Body of pancreas (tissue), 4 donors: ENCODE measurements around the gene IL1RAPL2. TPM values are rescaled to one million over a fixed set of nuclear protein-coding genes. Genes with fewer than 3 reads are reported as not detected.

ENCODE experiments used
- ATAC-seq: fragments of 150-250 bp; one replicate; pipeline ENCODE4 v1.9.1; 2016
- DNase-seq, 4 donors: peaks; one replicate each; pipeline ENCODE4 v3.0.0-alpha.2; 2019
- H3K27ac ChIP-seq, 4 donors: fragments of 200-600 bp; sonication (generic); 1 replicate in 3 of 4; 2 replicates in 1 of 4; pipeline versions ENCODE4 v1.5.1 to v1.6.1; 2016 to 2019; ENCODE audit warnings: mild to moderate bottlenecking in 1 of 4, mixed read lengths in 1 of 4, moderate library complexity in 1 of 4
- H3K27me3 ChIP-seq, 2 donors: fragments of 200-600 bp; sonication (generic); one replicate each; pipeline ENCODE4 v1.6.0; 2016; ENCODE audit warnings: mild to moderate bottlenecking in 1 of 2
- H3K36me3 ChIP-seq, 2 donors: fragments of 200-600 bp; sonication (generic); replicated peaks in 1 of 2; 2 replicates each; pipeline ENCODE4 v1.5.1; 2016; ENCODE audit warnings: low read depth in 2 of 2; ENCODE audit not compliant: insufficient read depth in 1 of 2
- H3K4me1 ChIP-seq: fragments of 200-600 bp; sonication (generic); one replicate; pipeline ENCODE4 v1.6.0; 2016
- H3K4me3 ChIP-seq, 2 donors: fragments of 200-600 bp; sonication (generic); 1 replicate in 1 of 2; 2 replicates in 1 of 2; pipeline ENCODE4 v1.5.1; 2016 to 2019
- H3K9me3 ChIP-seq, 3 donors: fragments of 200-600 bp; sonication (generic); 1 replicate in 2 of 3; 2 replicates in 1 of 3; pipeline ENCODE4 v1.5.1; 2016
- CTCF ChIP-seq, 7 experiments: fragments of 450-650 bp in 4 of 7; fragments of 200-600 bp in 3 of 7; sonication (generic) in 3 of 7; IDR thresholded peaks; one replicate each; pipeline ENCODE4 v1.5.1; 2016 to 2019; ENCODE audit warnings: antibody characterized with exemption in 7 of 7
- POLR2A ChIP-seq, 3 donors: fragments of 450-650 bp; IDR thresholded peaks; one replicate each; pipeline ENCODE4 v1.6.1; 2016; ENCODE audit warnings: antibody characterized with exemption in 3 of 3, mild to moderate bottlenecking in 2 of 3
- WGBS, 2 donors: methylation state at CpG; one replicate each; pipeline ENCODE4 v1.1.5; 2017; 5-methylcytosine and 5-hydroxymethylcytosine counted together
- intact Hi-C: fragments of 100-400 bp; cut with DNase I; formaldehyde crosslinking; loops from one replicate; pipeline ENCODE4 v1.15.1; 2023
- total RNA-seq, 2 donors: library from RNA; depleted of rRNA; stranded (reverse); fragments of >200 nt; gene quantifications; one replicate each; pipeline ENCODE4 v1.1.0, GENCODE V29; 2016

The IL1RAPL2 gene
- total RNA-seq, 2 donors from 2014 or later = not detected

- TF ChIP-seq POLR2A (IDR thresholded peaks at IDR 0.05) (no peak), CTCF (IDR thresholded peaks at IDR 0.05) (no peak)
- Histone ChIP-seq H3K4me3 (no peak overlapping the region), H3K9me3 (no peaks in the 10 kb centered on the region), H3K27ac (no peak overlapping the region), H3K27me3 (no peaks in the 10 kb centered on the region), H3K4me1 (no peaks in the 10 kb centered on the region), H3K36me3 (no peaks in the 10 kb centered on the region)
- no peak for DNase-seq
- intact Hi-C loops = no loop called here
- no peak for ATAC-seq
Measured at GRCh38 chrX:105715746-105716145, 1149.7 kb downstream of the IL1RAPL2 start.

- no peak for ATAC-seq
- H3K4me1 ChIP-seq = no peaks in the 10 kb centered on the region
- TF ChIP-seq CTCF (IDR thresholded peaks at IDR 0.05) = no peak
- TF ChIP-seq POLR2A (IDR thresholded peaks at IDR 0.05) = no peak
- WGBS, 2 donors = 11 to 80% methylated on average over 1 of the region's 1 CpG
- no peaks in the 10 kb centered on the region for H3K27me3 ChIP-seq
- intact Hi-C loops = no loop called here
- no peak overlapping the region for H3K4me3 ChIP-seq
- H3K27ac ChIP-seq = no peak overlapping the region
- H3K36me3 ChIP-seq = no peaks in the 10 kb centered on the region
- H3K9me3 ChIP-seq = no peaks in the 10 kb centered on the region
- DNase-seq = no peak
Measured at GRCh38 chrX:105723966-105724735, 1158.2 kb downstream of the IL1RAPL2 start.

GRCh38 chrX:105725228-105725627, 1159.2 kb downstream of the IL1RAPL2 start:
- H3K27ac ChIP-seq = no peak overlapping the region
- H3K4me3 ChIP-seq = no peak overlapping the region
- no peaks in the 10 kb centered on the region for H3K27me3 ChIP-seq
- no peaks in the 10 kb centered on the region for H3K4me1 ChIP-seq
- 75 to 92% methylated on average over 1 of the region's 1 CpG for WGBS, 2 donors
- no peak for ATAC-seq
- no peak for DNase-seq
- no peaks in the 10 kb centered on the region for H3K9me3 ChIP-seq
- no peaks in the 10 kb centered on the region for H3K36me3 ChIP-seq
- intact Hi-C loops = no loop called here
- no peak for TF ChIP-seq POLR2A (IDR thresholded peaks at IDR 0.05)
- TF ChIP-seq CTCF (IDR thresholded peaks at IDR 0.05) = no peak

- Histone ChIP-seq H3K9me3 (no peaks in the 10 kb centered on the region), H3K27me3 (no peaks in the 10 kb centered on the region), H3K4me1 (no peaks in the 10 kb centered on the region), H3K36me3 (no peaks in the 10 kb centered on the region), H3K4me3 (no peak overlapping the region), H3K27ac (no peak overlapping the region)
- TF ChIP-seq POLR2A (IDR thresholded peaks at IDR 0.05) (no peak), CTCF (IDR thresholded peaks at IDR 0.05) (no peak)
- no peak for ATAC-seq
- 49 to 62% methylated on average over 2 of the region's 2 CpGs for WGBS, 2 donors
- intact Hi-C loops = no loop called here
- no peak for DNase-seq
Measured at GRCh38 chrX:105738162-105738561, 1172.2 kb downstream of the IL1RAPL2 start.

- TF ChIP-seq POLR2A (IDR thresholded peaks at IDR 0.05) (no peak), CTCF (IDR thresholded peaks at IDR 0.05) (no peak)
- H3K36me3 ChIP-seq = no peaks in the 10 kb centered on the region
- H3K27me3 ChIP-seq = no peaks in the 10 kb centered on the region
- intact Hi-C loops = no loop called here
- no peaks in the 10 kb centered on the region for H3K9me3 ChIP-seq
- H3K4me1 ChIP-seq = no peaks in the 10 kb centered on the region
- no peak for DNase-seq
- no peak for ATAC-seq
- no peak overlapping the region for H3K4me3 ChIP-seq
- H3K27ac ChIP-seq = no peak overlapping the region
Measured at GRCh38 chrX:105744291-105744690, 1178.3 kb downstream of the IL1RAPL2 start.
